SU-DHL-6 (cell line): Measurements from ENCODE around the gene CLEC1B.

Experiments used
- EZH2phosphoT487 ChIP-seq: fragments of 200-600 bp; sonication (generic), shearing (Covaris generic); conservative IDR thresholded peaks from 2 replicates; pipeline ENCODE4 v1.6.1; 2018; ENCODE audit warnings: mild to moderate bottlenecking, antibody characterized with exemption, low read length, moderate library complexity, mixed read lengths
- TF ChIP-seq, protein P1 (sequence below): fragments of 200-600 bp; sonication (generic); IDR thresholded peaks from one replicate; pipeline ENCODE4 v1.5.1; 2017; ENCODE audit warnings: antibody characterized with exemption, mild to moderate bottlenecking, low read length, moderate library complexity; ENCODE audit not compliant: insufficient read depth, poor library complexity, severe bottlenecking

DNA sequence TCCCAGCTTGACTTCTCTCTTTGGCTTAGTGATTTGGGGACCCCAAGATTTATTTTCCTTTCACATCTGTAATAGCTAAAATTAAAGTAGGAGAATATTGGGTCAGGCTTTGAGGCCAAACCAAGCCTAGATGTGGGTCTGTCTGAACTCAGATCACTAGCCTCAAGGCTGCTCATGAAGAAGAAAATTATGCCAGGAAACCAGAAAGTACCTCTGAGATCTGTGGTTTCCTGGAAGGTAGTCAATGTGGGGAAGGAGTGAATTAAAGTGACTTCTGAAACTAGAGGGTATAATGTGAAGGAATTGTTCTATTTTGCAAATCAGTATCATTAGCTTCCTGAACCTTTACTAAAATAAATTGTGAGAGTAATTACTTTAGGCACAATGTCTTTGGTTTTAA lies 41.1 kb downstream of the CLEC1B start:
- TF ChIP-seq, protein P1, sequence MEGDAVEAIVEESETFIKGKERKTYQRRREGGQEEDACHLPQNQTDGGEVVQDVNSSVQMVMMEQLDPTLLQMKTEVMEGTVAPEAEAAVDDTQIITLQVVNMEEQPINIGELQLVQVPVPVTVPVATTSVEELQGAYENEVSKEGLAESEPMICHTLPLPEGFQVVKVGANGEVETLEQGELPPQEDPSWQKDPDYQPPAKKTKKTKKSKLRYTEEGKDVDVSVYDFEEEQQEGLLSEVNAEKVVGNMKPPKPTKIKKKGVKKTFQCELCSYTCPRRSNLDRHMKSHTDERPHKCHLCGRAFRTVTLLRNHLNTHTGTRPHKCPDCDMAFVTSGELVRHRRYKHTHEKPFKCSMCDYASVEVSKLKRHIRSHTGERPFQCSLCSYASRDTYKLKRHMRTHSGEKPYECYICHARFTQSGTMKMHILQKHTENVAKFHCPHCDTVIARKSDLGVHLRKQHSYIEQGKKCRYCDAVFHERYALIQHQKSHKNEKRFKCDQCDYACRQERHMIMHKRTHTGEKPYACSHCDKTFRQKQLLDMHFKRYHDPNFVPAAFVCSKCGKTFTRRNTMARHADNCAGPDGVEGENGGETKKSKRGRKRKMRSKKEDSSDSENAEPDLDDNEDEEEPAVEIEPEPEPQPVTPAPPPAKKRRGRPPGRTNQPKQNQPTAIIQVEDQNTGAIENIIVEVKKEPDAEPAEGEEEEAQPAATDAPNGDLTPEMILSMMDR, result no peak
- TF ChIP-seq EZH2phosphoT487, result no peak
